Hematopoietic multipotent progenitor cell treated with erythropoietin and hydrocortisone succinate and interleukin-3 and kit ligand, for 4 days (in vitro differentiated cells): ENCODE results near the gene TOR1A.
A peak's percentile ranks its signal among the peaks of the same experiment; 100 is the strongest.
"Not testable (repeated sequence)": the region's sequence is repeated elsewhere in the genome, so short reads cannot be mapped to it uniquely, and the experiment has no call there.

ENCODE experiments used
- DNase-seq: peaks from one replicate; pipeline ENCODE4 v3.0.0-alpha.2; 2015

TOR1A gene

DNA sequence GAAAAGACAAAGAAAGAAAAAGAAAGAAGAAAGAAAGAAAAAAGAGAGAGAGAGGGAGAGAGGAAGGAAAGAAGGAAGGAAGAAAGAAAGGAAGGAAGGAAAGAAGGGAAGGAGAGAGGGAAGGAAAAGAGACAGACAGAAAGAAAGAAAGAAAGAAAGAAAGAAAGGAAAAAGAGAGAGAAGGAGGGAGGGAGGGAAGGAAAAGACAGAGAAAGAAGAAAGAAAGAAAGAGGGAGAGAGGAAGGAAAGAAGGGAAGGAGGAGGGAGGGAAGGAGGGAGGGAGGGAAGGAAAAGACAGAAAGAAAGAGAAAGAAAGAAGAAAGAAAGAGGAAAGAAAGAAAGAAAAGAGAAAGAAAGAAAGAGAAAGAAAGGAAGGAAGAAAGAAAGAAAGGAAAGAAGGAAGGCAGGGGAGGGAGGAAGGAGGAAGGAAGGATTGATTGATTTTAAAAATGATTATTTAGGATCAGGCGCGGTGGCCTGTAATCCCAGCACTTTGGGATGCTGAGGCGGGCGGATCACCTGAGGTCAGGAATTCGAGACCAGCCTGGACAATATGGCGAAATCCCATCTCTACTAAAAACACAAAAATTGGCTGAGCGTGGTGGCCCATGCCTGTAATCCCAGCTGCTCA is 44.3 kb downstream of the TOR1A start:
- DNase-seq = no peak

GRCh38 chr9:129778469-129778868 is 45.5 kb downstream of the TOR1A start:
- DNase-seq = no peak

DNA sequence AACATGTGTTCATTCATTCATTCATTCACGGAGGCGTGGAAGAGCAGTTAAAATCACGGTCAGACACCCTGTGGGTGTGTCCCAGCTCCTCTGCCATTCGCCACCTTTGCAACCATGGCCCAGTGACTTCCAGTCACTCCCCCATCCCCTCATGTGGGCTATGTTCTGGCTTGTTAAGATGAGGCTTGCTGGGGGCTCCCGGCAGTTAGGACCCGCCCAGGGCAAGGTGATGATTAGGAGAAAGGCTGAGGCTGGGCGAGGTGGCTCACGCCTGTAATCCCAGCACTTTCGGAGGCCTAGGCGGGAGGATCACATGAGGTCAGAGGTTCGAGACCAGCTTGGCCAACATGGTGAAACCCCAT is 46.2 kb downstream of the TOR1A start:
- no peak for DNase-seq

DNA sequence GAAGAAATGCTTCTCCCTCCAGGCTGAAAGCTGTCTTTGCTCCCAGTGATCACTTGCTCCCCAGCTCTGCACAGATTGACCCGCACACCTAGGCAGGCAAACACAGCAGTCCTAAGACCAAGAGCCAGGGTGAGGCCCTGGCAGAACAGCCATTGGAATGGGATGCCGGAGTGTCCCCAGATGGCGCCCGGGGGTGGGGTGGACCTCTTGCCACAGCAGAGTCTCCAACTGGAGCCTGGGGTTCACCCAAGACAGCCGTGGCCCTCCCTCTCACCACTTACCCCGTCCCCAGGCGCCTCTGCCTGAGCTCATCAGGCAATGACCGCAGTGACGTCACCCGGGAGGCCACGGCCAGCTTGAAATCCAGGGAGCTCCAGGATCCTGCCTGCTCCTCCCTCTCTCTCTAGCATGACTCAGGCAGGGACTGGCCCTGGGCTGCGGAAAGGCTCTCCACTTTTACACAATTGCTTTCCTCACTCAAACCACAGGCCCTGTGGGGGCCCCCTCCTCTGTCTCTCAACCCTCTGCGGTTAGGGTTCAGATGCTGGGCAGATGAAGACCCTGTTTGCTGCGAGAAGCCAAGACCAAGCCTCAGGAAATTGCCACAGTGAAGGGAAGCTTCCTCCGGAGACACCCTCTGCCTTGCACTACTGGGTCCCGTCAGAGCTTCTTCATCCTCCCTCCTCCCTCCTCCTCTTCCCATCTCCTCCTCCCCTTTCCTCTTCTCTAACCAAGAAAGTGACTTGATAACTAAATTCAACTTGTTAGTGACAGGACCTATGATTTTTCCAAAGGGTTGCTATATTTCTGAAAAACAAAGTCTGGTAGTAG is 46.8 kb downstream of the TOR1A start:
- DNase-seq = peak; percentile 93

- no peak for DNase-seq
These were observed 47.4 kb downstream of the TOR1A start for GRCh38 chr9:129776566-129776937.

- DNase-seq = not testable (repeated sequence)
These were observed 47.8 kb downstream of the TOR1A start for GRCh38 chr9:129776096-129776495.

- peak; percentile 22 for DNase-seq
These were observed 48.5 kb downstream of the TOR1A start for GRCh38 chr9:129775448-129775798.

GRCh38 chr9:129774791-129775447 is 49.0 kb downstream of the TOR1A start:
- DNase-seq = no peak

GRCh38 chr9:129773262-129774048 is 50.5 kb downstream of the TOR1A start:
- DNase-seq = peak; percentile 43

- no peak for DNase-seq
These were observed 53.2 kb downstream of the TOR1A start for GRCh38 chr9:129770741-129771140.

DNA sequence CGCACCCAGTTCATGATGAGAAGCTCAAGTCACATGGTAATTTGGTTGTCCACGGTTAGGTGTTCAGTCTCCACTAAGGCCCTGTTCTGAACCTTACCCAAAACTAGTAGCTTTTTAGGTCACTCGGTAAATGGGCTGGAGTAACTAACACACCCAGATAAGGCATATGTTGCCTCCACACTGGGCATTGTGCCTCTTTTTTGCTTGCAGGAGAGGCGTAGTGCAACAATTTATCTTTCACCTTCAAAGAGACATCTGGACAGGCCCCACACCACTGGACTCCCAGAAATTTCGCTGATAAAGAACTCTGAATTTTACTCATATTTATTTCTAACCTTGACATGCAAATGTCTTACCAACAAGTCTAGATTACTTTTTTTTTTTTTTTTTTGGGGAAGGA is 54.3 kb downstream of the TOR1A start:
- peak; percentile 85 for DNase-seq

DNA sequence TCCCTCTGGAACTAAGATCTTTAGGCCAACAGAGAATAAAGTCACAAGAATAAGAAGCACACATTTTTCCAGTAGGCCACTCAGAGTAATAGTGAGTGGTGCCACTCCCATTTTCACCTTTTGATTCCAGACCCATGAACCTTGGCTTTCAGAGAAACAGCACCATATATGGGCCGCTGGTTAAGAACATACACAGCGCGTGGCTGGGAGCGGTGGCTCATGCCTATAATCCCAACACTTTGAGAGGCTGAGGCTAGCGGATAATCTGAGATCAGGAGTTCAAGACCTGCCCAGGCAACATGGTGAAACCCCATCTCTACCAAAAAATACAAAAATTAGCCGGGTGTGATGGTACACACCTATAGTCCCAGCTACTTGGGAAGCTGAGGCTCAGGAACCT is 55.5 kb downstream of the TOR1A start:
- no peak for DNase-seq

DNA sequence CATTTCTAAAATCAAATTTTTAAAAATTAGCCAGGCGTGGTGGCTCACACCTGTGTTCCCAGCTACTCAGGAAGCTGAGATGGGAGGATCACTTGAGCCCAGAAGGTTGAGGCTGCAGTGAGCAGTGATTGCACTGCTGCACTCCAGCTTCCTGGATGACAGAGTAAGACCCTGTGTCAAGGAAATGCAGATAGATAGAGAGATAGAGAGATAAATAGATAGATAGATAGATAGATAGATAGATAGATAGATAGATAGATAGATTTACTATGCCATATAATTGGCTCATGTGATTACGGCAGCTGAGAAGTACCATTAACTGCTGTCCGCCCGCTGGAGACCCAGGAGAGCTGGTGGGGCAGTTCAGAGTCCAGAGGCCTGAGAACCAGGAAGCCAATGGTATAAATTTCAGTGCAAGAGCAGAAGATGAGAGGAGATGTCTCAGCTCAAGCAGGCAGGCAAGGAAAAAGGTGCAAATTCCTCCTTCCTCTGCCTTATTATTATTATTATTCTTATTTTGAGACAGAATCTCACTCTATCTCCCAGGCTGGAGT is 58.1 kb downstream of the TOR1A start:
- no peak for DNase-seq

- no peak for DNase-seq
These were observed 60.7 kb downstream of the TOR1A start for GRCh38 chr9:129762985-129763926.
